Measurements from ENCODE around the gene GARNL3. TPM values are rescaled to one million over a fixed set of nuclear protein-coding genes. Genes with fewer than 3 reads are reported as not detected.

Gene GARNL3
- total RNA-seq, 1 experiment from 2014 or later: 5.9 TPM

DNA sequence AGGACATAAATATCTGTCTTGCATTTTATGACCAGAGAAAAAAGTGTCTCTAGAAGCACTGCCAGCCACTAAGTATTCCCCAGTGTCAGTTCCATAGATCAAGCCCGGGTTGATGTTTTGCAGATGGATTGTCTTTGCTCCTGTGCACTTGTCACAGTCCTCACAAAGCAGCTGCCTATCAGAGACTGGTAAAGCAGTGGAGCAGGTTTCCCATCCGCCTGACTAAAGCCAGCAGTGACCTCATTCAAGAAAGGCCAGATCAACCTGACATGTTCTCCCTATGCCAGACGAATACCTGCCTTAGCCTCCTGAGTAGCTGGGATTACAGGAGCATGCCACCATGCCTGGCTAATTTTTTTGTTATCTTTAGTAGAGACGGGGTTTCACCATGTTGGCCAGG is 26.8 kb upstream of the GARNL3 start:
- no peak for DNase-seq (ENCODE audit: low read depth)

DNA sequence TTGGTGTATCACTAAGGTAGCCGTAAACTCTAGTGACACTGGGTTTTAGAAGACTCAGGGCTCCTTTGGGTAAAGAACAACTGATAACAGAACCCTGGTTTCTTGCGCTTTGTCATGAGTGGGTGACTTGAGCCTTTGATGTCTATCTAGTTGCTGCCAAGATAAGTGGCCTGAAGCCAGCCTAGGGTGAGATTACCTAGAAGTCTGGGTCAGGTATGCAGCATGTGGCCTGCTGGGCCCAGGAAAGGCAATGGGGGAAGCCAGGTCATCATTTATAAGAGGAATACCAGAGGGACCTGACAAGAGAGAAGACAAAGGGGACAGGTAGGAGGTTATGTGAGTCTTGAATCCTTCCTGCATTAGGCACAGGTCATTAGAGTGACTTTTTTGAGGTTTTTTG is 23.2 kb upstream of the GARNL3 start:
- no peak for DNase-seq (ENCODE audit: low read depth)

DNA sequence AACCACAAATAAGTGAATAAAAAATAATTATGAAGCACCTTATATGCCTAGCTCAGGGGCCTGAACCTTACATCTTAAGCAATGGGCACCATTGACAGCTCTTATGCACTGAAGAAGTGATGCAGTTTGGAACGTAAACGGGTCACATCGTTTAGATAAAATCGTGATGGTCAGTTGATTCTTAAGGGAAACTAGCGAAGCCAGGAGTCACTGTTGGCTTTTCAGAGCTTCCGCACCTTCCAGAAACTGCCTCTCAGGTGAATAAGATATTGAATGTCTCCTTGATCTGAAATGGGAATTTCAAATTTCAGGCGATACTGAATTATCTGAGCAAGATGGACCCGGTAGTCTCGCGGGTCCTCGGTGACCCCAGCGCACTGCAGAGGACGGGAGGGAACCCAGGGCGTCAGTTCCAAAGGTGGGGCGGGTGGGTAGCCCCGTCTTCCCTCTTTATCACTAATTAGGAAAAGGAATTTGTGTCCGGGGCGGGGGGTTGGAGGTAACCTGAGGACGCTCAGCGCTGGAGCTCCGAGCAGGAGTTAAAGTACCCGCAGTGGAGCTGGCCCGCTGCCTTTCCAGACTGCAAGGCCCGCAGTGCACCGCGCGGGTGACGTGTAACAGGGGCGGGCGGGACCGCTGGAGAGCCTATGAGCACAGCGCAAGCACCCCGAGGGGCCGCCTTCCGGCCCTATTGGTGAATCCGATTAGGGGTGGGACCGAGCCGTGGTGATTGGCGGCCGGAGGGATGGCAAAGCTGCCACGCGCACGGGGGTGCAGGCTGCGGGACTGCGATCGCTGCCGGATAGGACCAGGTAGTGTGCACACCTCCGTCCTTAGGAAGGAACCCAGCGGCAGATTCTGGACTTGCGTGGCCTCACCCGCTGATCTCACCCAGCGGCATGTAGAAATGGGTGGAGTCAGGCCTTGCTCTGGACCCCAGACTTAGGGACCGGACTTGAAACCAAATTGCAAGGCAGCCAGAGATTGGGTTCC is 19.7 kb upstream of the GARNL3 start:
- peak; percentile 96 for DNase-seq (ENCODE audit: low read depth)

DNA sequence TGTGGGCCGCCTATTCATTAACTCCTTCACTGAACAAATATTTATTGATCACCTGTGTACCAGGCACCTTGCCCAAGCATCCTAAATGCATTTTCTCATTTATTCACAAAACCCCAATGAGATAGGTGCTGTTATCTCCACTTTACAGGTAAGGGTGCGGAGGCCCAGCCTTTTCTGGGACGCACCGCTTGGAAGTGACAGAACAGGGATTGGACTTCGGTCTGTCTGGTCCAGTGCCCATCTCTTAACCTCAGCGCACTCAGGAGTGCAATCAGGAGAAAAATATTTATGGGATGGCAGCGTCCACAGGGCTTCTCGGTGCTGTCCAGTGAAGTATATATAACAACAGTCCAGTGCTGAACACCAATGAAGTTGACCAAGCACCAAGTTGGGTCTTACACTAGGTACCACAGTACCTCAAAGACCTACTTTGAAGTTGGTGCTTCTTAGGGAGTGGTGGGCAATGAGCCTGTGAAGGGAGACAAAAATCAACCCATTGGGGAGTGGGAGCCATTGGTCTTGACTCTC is 18.9 kb upstream of the GARNL3 start:
- no peak for DNase-seq (ENCODE audit: low read depth)

DNA sequence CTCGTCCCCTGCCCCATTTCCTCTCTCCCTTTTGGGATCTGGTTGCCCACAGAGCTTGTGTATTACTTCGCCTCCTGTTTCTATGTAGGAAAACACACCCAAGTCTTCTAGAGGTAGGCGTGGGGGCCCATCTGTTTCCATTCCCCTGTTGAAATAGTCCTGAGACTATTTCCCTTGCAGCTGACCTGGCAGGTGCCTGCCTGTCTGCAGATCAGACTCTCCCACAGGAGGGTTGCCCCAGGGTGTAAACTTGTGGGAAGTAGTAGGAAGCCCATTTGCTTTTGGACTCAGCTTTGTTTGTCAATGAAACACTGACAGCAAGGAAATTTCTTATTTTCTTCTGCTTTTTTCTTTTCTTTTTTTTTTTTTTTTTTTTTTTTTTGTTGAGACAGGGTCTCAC is 16.3 kb upstream of the GARNL3 start:
- DNase-seq (ENCODE audit: low read depth): no peak

DNA sequence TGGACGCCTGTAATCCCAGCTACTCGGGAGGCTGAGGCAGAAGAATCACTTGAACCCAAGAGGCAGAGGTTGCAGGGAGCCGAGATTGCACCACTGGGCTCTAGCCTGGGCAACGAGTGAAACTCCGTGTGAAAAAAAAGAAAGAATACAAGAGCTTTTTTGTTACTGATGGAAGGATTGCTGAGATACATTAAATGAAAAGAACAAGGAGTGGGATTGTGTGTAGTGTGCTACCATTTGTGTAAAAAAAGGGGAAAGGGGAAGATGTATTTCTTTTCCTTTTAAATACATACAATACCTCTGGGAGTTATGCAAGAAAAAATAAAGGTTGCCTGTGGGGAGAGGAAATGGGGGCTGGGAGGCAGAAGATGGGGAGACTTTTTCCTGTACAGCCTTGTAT is 14.7 kb upstream of the GARNL3 start:
- DNase-seq (ENCODE audit: low read depth): no peak

DNA sequence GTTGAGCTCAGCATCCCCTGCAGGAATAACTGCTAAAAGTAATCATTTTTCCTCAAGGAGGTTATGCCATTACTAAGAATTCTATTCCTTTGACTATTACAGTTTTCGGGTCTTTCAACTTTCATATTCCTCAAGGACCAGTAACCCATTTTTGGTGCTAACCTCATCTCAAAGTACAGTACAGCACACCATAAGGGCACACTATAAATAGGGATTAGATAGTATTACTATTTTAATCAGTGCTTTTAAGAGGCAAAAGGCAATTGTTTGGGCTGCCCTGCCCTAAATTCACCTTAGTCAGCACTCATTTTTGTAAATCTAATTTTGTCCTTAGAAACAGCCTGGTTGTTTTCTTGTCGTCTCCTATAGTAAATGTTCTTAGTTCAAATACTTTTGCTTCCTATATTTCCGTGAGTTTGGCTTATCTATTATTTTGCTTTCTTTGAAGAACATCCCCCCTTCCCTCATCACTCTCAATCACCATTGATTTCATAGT is 13.6 kb upstream of the GARNL3 start:
- no peak for DNase-seq (ENCODE audit: low read depth)

DNA sequence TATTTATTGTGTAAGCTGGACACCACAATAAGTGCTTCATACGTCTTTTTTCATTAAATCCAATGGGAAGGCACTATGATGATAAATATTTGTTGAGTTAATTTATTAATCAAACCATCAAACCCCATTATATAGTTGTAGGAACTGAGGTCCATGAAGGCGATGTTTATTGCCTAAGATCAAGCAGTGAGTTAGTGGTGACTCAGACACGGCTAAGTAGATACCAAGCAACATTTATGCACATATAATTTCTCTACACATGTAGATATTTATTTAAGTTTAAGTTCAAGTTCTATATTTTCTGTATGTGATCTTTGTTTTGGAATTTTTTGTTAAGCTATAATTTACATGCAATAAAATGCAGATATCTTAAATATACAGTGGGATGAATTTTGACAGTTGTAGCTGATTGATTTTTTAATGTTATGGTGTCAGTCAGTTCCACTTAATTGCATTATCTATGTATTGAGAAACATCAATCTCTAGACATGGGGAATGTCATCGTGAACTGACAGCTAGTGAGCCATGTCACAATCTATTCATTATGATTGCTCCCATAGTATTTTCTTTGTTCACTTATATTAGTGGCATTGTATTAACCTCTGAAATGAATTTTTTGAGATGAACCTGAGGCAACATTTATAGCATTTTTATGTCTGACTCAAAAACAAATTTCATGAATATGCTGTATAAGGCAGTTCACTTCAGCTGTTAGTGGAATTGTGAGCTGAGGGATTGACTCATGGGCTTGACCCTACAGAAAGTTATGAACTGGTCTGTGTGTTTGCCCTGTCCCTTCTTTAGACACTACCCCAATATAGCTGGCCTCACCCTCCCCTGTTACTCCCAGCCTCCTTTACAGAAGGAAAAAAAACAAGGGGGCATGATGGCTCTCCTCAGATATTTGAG is 11.9 kb upstream of the GARNL3 start:
- DNase-seq (ENCODE audit: low read depth): no peak

DNA sequence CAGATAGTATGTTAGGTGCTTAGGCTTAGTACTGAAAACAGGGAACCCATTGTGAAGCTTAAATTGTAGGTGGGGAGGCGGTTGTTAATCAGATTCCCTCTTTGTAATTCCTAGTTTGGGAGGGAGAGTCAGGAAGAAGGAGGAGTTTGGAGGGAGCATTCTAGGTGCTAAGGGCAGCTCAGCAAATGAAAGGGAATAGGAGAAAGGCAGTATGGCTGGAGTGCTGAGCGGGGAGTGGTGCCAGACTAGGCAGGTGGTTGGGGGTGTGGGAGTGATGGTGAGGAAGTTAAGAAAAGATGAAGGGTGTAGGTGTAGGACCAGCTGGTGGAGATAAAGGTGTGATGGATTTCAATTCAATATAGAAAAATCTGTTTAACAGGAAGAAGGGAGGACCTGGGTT is 11.1 kb upstream of the GARNL3 start:
- DNase-seq (ENCODE audit: low read depth): no peak

DNA sequence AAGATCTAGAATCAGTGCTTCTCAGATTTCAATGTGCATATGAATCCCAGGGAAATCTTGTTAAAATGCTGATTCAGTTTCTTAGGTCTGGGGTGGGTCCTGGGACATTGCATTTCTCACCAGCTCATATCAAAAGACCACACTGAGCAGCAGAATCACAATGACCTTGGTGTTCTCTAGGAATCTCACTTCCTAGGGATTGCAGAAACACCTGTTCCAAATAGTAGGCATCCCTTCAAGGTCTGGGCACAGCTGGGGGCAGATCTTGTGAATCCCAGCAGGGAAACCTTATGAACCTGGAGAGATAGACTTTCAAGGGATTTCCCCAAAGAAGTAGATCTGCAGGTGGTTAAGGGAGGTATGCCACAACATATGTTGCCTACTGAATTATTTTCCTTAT is 8.9 kb upstream of the GARNL3 start:
- DNase-seq (ENCODE audit: low read depth): no peak

DNA sequence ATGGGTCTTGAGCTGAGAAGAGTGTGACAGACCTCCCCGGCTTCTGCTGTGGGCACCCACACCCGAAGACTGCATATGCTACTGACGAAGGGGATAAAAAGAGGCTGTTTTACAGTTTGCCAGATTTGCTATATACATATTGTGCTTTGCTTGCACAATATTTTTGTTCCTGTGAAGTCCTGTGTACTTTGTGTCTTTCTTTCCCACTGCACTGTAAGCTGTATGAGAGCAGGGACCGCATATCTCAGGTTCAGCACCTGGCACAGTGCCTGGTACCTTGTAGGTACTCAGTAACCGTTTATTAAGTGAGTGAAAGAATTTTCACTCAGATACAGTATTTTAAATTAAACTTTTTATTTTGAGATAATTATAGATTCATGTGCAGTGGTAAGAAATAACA is 8.2 kb upstream of the GARNL3 start:
- DNase-seq (ENCODE audit: low read depth): no peak

DNA sequence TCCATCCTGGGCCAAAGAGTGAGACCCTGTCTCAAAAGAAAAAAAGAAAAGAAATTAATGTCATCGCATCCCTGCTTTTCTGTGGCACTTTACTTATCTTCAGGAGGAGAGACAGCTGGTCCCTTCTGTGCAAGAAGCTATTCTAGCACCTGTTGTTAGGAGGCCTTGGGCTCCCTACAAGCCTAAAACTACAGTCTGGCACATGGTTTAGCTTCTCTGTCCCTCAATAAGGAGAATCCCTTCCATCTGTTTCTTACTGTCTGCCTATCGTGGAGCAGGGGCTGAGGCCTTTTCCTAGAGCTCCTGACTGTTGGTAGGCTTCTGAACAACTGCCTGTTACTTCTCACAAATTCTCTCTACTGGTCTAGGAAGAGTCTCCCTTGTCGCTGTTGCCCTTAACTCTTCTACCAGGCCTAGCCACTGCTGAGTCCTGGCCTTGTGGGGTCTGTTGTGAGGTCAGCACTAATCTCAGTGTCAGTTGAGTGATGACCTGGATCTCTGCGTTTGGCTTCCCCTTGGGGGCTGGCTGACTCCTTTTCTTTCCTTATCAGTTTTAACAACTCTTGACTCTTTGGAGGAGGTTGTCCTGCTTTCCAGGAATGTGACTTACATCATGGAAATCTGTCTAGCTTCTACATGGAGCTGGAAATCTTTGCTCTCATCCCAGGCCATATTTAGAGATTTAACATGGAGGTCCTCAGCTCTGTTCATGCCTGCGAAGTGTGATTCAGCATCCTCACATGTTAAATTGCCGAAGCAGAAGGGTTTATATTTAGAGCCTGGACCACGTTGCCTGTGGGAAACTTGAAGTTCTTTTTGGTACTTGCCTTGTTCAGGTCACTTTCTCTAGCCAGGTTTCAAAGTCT is 5.7 kb upstream of the GARNL3 start:
- no peak for DNase-seq (ENCODE audit: low read depth)

DNA sequence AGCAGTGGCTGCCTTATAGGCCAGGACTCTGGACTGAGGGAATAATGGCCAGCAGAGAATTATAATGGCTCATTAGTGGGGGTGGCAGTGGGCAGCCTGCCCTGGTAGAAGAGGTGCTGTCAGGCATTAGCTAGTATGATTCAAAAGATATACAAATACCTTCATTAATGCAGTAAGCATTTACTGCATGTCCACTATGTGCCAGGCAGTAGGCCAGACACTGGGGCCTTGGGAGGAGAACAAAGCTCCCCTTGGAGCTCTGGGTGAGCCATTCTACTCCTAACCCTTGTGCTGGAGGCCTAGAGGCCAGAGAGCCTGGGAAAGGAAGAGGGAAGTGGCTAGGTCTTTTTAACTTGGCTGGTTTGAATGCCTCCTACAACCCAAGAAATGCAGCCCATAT is 2.0 kb upstream of the GARNL3 start:
- no peak for DNase-seq (ENCODE audit: low read depth)

DNA sequence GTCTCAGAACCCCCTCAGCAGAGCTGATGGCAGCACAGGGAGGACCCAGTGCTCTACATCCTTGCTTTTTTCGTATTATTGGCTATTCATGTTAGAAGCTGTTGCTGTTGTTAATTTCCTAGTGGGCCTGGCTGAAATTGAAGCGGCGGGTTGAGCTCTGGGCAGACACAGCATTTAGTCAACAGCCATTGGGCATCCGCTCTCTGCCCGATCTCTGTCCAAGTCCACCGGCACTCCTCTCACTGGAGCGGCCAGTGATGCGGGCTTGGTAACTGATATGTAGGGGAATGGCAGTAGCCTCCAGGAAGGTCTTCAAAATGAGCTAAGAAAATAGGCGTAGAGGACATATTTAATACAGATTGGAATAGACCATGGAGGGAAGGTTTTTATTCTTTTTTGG is 1.3 kb upstream of the GARNL3 start:
- DNase-seq (ENCODE audit: low read depth): no peak

DNA sequence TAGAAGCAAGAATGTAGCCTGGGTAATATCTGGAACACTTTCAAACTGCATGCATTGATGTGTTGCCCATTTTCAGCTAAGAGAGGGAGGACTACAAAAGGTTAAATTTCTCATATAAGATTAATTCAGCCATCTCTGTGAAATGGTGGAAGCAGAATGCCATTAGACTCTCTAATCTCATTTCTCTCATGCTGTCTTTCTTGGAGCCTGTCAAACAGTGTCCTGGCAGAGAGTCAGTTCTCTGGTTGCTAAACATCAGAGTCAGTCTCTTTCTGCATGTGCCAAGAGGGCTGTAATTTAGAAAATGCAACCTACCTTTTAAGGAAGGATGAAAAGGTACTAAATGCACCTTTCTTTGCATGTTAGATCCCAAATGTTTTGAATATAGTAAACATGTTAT is 910 bp upstream of the GARNL3 start:
- no peak for DNase-seq (ENCODE audit: low read depth)

DNA sequence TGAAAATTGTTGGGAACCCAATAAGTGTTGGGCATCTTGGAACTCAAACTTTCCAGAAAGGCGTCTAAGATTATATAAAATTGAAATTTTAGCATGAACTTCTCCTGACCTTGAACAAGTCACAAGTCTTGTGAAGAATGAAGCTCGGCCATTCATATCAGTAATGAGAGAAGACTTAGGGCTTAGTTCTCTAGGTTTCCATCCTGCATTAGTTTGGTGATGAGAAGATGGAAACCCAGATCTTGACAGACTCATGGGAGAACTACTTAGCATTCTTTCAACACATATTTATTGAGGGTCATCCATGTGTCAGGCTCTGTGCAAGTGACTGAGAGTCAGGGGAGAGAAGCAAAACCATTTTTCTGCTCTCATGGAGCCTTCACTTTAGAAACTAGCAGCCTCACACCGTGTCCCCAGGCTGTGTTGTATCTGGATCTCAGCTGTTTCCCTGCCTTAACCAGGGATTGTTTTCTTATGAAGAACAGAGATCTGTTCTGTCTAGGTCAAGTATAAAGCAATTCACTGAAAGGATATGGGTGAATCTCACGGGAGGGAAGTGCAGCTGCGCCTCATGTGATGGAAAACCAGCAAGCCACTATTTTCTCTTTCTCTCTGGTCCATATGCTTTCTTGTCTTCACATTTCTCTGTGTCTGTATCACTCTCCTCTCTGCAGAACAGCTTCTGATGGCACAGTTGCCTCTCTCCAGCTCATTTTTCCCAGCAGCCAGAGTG is 3.4 kb downstream of the GARNL3 start:
- DNase-seq (ENCODE audit: low read depth): no peak

DNA sequence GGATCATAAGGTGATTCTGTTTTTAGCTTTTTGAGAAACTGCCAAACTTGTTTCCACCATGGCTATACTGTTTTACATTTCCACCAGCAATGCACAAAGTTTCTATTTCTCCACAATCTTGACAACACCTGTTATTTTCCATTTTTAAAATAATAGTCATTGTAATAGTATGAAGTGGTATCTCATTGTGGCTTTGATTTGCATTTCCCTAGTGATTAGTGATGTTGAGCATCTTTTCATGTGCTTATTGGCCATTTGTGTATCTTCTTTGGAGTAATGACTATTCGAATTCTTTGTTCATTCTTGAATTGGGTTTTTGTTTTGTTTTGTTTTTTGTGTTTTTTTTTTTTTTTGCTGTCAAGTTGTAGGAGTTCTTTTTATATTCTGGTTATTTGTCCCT is 4.9 kb downstream of the GARNL3 start:
- no peak for DNase-seq (ENCODE audit: low read depth)

DNA sequence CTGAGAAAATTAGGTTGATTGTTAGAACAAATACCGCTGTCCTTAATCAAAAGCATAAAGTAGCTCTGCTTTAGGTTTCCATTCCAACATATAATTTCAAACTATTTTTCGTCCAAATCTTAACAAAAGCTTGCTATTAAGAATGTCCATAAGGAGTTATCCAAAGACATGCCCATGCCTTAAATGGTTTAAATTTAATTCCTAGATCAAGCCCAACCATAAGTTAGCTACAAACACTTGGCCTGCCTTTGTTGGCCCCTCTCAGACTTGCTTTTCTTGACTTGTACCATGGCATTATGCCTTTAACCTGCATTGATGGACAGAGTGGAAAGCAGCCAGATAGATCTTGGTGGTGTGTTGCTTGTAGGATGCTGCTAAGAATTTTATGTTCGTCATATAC is 8.8 kb downstream of the GARNL3 start:
- no peak for DNase-seq (ENCODE audit: low read depth)

DNA sequence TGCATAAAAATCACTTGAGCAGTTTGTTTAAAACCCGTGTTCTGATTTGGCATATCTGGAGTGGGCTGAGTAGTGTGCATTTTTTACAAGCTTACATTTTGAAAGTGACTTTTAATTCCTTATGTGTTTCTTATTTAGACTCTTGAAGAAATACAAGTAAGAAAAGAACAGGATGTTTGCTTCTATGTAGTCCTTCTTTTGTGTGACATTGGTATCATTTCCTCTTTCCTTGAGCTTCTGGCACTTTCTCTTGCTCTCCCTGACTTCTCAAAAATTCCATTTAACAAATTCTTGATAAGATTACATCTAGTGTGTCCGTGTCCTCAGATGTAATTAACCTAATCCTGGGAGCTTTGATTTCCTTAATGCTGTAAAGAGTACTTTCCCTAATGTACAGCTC is 12.5 kb downstream of the GARNL3 start:
- no peak for DNase-seq (ENCODE audit: low read depth)

DNA sequence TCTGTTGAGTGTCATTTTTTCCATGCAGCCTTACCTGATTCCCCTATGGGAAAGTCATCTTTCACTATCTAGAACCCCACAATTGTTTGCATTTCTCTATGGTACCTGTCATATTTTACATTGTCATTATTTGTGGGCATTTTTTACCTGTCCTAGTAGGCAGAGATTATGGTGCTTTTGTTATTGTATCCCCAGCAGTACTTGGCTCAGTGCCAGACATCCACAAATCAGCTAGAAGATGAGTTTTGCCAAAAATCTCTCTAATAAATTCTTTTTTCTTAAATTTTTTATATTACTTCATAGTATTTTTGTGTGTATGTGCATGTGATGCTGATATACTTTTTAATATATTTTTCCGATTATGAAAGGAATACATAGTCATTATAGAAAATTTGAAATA is 13.2 kb downstream of the GARNL3 start:
- no peak for DNase-seq (ENCODE audit: low read depth)

DNA sequence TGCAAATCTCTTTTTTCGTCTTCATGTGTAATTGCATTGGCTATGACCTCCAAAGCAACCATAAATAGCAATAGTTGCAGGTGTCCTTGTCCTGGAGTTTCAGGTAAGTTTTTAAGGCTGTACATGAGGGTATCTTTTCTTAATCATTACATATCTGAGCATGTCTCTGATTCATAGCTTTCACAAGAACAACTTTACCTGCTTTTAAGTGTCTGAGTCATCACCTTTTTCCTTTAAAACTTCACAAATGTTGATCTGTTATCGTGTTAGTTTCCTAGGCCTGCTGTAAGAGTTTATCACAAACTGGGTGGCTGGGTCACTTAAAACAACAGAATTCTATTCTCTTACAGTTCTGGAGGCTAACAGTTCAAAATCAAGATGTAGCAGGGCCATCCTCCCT is 13.8 kb downstream of the GARNL3 start:
- DNase-seq (ENCODE audit: low read depth): peak; percentile 25
